Islet precursor cell (in vitro differentiated cells): Measurements from ENCODE around the gene NAPA.

Experiments used
- DNase-seq: peaks from one replicate; pipeline ENCODE4 v3.0.0-alpha.2; 2018

Gene NAPA

GRCh38 chr19:47483800-47484690 is 30.8 kb downstream of the NAPA start, which contains the start of gene KPTN:
TSS of gene KPTN (minus strand) at chr19:47484219. CDS start at chr19:47484160, 59 bp downstream.
- peak; percentile 95 for DNase-seq

DNA sequence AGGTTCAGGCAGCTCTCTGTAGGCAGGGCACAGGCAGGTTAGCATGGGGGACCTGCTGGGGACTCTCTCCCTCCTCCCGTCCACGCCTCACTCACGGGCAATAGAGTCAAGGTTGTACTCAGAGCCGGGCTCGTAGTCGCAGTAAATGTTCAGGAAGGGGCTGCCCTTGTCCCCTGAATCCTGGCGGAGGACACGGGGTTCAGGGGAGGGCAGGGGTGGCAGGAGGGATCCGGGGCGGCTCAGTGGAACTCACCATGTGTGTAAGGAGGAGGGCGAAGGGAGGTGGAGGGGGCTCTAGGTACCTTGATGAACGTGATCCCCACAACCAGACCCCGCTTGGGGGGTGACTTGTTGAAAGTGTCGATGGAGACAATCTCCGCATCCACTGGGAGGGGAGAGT is 31.7 kb downstream of the NAPA start:
- no peak for DNase-seq

DNA sequence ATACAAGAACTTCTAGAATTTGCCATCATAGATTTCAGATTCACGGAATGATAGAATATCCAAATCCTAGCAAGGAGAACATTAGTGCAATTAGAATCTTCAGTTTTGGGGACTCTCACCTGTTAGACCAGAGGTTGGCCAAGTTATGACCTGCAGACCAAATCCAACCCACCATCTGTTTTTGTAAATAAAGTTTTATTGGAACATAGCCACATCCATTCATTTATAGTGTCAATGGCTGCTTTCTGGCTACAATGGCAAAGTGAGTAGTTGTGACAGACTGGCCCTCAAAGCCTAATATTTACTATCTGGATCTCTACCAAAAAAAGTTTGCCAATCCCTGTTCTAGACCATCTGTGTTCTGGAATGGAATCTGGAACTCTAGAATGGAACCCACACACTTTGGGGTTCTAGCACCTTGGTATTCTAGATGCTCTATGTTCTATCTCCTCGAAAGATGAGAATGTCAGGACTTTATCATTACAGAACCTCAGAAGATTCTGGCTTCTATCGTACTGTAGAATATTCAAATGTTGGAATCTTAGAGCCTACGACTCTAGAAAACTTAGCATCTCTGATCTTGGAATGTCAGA is 33.3 kb downstream of the NAPA start:
- DNase-seq = no peak

GRCh38 chr19:47480658-47481057 is 34.2 kb downstream of the NAPA start:
- DNase-seq = no peak

- DNase-seq = peak; percentile 77
Measured at GRCh38 chr19:47479701-47480503, 35.0 kb downstream of the NAPA start.

DNA sequence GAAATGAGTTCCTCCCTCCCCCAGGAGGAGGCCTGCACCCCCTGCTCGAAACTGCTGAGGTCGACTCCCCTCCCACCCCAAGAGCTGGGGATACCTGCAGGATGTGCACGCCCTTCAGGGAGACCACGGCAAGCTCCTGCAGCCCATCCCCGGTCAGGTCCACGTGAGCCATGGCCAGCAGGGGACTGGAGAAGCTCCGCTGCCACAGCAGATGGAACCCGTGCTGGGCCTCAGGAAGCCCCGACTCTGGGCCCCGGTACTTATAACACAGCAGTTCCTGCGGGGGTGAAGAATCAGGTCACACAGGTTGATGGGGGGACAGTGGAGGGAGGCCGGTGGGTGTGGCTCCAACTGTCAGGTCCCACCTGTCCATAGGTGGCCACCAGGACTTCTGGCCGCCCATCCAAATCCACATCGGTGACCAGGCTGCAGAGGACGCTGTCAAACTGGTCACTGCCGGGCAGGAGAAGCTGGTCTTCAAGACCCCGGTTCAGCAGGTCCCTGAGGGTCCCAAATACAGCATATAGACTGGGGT is 38.4 kb downstream of the NAPA start:
- no peak for DNase-seq

- DNase-seq = no peak
Measured at GRCh38 chr19:47475465-47475864, 39.4 kb downstream of the NAPA start.

DNA sequence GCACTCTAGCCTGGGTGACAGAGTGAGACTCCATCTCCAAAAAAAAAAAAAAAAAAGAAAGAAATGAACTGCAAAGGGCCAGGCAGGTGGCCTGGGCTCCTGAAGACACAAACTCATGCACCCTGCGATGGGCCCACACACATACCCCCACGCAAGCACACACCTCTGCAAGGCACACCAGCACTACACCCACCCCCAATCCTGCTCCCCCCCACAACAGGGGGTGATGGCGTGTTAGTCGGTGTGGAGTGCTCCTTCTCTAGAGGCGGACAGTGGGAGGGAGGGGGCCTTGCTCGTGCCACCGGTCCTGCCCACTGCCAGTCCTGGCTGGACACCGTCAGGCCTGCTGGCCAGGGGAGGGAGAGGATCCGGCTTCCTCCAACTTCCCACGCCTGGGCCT is 41.5 kb downstream of the NAPA start:
- DNase-seq = no peak

DNA sequence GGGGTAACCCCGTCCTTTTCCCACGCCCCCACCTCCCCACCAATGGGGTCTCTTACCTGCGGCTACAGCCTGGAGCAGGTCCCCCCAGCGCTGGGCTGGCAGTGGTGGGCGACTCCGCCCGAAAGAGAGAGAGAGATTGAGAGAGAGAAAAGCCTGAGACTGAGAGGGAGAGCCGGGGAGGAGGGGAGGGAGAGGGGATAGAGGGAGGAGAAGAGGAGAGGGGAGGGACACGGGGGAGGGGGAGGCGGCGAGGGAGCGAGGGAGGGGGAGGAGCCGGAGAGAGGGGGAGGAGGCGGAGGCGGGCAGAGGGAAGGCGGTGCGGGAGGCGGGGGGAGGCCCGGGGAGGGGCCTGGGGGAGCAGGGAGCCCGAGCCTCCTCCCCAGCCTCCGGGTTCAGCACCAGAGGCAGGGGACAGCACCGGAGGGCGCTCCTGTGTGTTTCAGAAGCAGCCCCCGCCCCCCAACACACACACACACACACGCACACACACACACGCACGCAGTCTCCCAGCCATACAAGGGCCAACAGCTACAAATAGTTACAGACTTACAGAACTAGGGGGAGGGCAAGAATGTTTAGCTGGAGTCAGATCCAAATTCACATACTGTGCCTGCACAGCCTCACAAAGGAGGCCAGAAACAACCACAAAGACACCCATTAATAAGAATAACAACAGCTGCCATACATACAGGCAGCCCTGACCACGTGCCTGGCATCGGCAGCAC is 43.0 kb downstream of the NAPA start, which contains the start of gene SLC8A2:
Gene SLC8A2 (minus strand): TSS at position 161 of the 725 bp plus-strand sequence. CDS start 5,490 bp downstream, outside the sequence.
- peak; percentile 97 for DNase-seq

GRCh38 chr19:47471381-47471732 is 43.5 kb downstream of the NAPA start:
- no peak for DNase-seq

DNA sequence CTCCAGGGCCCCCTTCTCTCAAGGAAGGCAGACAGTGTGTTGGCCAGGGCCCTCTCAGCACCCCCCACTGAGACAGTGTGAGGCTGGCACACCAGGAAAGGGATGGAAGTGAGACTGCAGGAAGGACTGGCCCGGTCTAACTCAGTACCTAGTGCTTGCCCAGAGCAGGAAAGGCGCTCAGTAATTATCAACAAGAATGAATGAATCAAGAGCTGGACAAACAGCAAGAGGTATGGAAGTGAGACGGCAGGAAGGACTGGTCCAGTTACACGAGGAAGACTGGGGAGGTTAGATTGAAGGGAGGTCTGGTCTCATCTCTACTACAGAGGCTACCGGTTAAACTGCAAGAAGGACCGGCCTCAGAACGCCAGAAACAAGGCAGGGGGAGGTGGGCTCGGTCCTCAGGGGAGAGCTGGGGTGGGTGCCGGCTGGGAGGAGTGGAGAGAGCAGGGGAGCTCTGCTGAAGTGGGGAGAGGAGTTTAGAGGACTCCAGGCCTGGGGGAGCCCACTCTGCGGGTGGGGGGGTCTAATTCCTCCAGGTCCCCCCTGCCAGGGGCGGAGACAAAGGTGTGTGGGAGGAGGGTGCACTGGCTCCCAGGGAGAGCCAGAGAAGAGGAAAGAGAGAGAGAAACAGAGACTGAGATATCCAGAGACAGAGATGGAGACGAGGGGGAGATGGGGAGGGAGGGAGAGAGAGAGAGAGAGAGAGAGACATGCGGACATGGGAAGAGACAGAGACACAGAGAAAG is 44.2 kb downstream of the NAPA start:
- no peak for DNase-seq

GRCh38 chr19:47469719-47470118 is 45.1 kb downstream of the NAPA start:
- DNase-seq = no peak

- peak; percentile 47 for DNase-seq
Measured at GRCh38 chr19:47469363-47469700, 45.5 kb downstream of the NAPA start.

- DNase-seq = peak; percentile 47
Measured at GRCh38 chr19:47467914-47468313, 46.9 kb downstream of the NAPA start.

GRCh38 chr19:47465957-47466356 is 48.9 kb downstream of the NAPA start:
- no peak for DNase-seq

GRCh38 chr19:47464675-47465419 is 50.0 kb downstream of the NAPA start:
- no peak for DNase-seq

DNA sequence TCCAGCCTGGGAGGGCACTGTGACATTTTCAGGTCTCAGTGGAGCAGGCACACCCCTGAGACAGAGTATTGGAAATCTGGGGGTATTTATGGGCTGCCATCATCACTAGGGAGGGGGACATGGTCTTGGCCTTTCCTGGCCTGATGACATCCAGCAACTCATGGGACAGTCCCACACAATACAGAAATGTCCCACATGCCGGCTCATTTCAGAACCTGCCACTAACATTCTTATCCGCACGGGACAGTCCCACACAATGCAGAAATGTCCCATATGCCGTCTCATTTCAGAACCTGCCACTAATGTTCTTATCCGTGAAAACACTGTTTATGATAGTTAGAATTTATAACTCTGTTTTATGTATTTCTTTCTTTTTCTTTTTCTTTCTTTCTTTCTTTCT is 53.0 kb downstream of the NAPA start:
- DNase-seq = no peak

- DNase-seq = no peak
Measured at GRCh38 chr19:47459477-47459876, 55.4 kb downstream of the NAPA start.

DNA sequence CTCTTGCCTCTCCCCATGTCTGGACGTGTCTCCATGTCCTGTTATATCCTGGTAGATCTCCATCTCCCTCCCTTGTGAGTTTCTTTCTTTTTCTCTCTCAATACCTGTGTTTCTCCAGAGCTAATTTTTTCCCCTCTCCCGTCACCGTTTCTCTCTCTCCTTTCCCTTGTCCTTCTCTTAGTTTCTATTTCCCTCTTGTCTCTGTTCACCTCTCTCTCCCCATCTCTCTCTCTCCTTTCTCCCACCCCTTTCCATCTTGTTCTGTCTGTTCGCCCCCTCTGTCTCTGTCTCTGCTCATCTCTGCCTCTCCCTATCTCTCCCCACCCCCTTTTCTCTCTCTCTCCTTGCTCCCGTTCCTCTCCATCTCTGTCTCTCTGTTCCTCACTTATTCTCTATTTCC is 56.2 kb downstream of the NAPA start:
- no peak for DNase-seq

DNA sequence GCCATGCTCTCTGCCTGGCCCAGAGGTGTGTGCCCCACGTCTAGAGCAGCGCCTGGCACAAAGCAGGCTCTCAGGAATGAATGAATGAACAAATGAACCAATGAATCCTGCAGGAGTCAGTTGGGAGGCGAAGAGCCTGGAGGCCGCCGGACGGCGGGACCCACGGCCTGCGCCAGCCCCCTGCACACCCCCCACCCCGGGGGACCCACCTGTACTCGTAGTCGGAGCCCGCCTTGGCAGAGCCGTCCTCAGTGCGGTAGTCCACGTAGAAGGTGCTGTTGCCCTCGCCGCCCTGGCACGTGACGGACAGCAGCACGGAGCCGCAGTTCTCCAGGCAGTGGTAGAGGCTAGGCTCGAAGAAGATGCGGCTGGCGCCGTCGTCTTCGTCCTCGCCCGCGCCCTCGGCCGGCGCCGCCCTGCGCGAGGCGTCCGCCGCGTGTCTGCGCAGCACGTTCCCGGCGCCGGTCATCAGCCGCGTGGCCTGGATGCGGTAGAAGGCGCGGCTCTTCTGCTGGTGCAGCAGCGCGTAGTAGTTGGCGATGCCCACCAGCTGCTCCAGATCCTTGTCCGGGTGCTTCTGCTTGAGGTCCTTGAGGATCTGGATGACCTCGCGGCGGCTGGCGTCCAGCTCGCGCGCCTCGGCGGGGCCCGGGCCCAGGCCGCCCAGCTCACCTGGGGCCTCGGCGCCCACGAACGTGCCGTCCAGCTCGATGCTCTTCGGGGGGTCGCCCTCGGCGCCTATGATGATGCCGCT is 58.0 kb downstream of the NAPA start:
- no peak for DNase-seq
